Neural cell (in vitro differentiated cells): ENCODE measurements around the gene NXPH3. TPM values are rescaled to one million over a fixed set of nuclear protein-coding genes. Genes with fewer than 3 reads are reported as not detected.

Experiments used
- H2AFZ ChIP-seq: fragments of 200-600, 300-800 bp; sonication (generic), shearing (Covaris generic); 2 replicates; pipeline ENCODE4 v1.6.0; 2014; ENCODE audit warnings: low read depth, mild to moderate bottlenecking, antibody characterized with exemption, low read length, moderate library complexity
- H3F3A ChIP-seq: fragments of 200-600 bp; shearing (Covaris generic); 2 replicates; pipeline ENCODE4 v1.6.1; 2016; ENCODE audit warnings: mild to moderate bottlenecking, moderate library complexity, mixed read lengths, antibody characterized with exemption, low read length; ENCODE audit not compliant: insufficient read depth, poor library complexity, severe bottlenecking
- H3K27ac ChIP-seq: fragments of 200-600, 300-800 bp; sonication (generic), shearing (Covaris generic); 2 replicates; pipeline ENCODE4 v1.5.1; 2014; ENCODE audit warnings: mild to moderate bottlenecking, low read length, moderate library complexity
- H3K27me3 ChIP-seq: fragments of 300-800, 200-600 bp; sonication (generic), shearing (Covaris generic); 2 replicates; pipeline ENCODE4 v1.6.0; 2014; ENCODE audit warnings: mild to moderate bottlenecking, low read depth, low read length, moderate library complexity; ENCODE audit not compliant: insufficient read depth
- H3K36me3 ChIP-seq: fragments of 300-800, 200-600 bp; sonication (generic), shearing (Covaris generic); 2 replicates; pipeline ENCODE4 v1.5.1; 2014; ENCODE audit warnings: mild to moderate bottlenecking, antibody characterized with exemption, low read length, moderate library complexity; ENCODE audit not compliant: insufficient read depth
- H3K4me2 ChIP-seq: fragments of 300-800, 200-600 bp; sonication (generic), shearing (Covaris generic); 2 replicates; pipeline ENCODE4 v1.6.0; 2014; ENCODE audit warnings: mild to moderate bottlenecking, low read length
- H3K4me3 ChIP-seq: fragments of 300-800, 200-600 bp; sonication (generic), shearing (Covaris generic); 2 replicates; pipeline ENCODE4 v1.5.1; 2014; ENCODE audit warnings: mild to moderate bottlenecking, low read length, moderate library complexity
- H3K79me2 ChIP-seq: fragments of 200-600 bp; shearing (Covaris generic); replicated peaks from 2 replicates; pipeline ENCODE4 v1.6.0; 2014; ENCODE audit warnings: mild to moderate bottlenecking, low read length, moderate library complexity; ENCODE audit not compliant: insufficient read depth
- H3K9ac ChIP-seq: fragments of 300-800, 200-600 bp; sonication (generic), shearing (Covaris generic); 2 replicates; pipeline ENCODE4 v1.6.1; 2016; ENCODE audit warnings: mild to moderate bottlenecking, low read length, mixed read lengths
- H3K9me2 ChIP-seq: fragments of 200-600 bp; shearing (Covaris generic); 2 replicates; pipeline ENCODE4 v1.6.1; 2016; ENCODE audit warnings: mild to moderate bottlenecking, low read length, mixed read lengths; ENCODE audit not compliant: insufficient read depth
- H3K9me3 ChIP-seq: fragments of 200-600, 300-800 bp; sonication (generic), shearing (Covaris generic); 2 replicates; pipeline ENCODE4 v1.6.1; 2016; ENCODE audit warnings: mild to moderate bottlenecking, mixed run types, low read length, moderate library complexity, mixed read lengths
- H4K20me1 ChIP-seq: fragments of 200-600 bp; shearing (Covaris generic); 2 replicates; pipeline ENCODE4 v1.6.1; 2016; ENCODE audit warnings: mild to moderate bottlenecking, mixed run types; ENCODE audit not compliant: insufficient read depth
- EP300 ChIP-seq: fragments of 450-650 bp; conservative IDR thresholded peaks from 2 replicates; pipeline ENCODE4 v1.6.1; 2014; ENCODE audit warnings: antibody characterized with exemption, mild to moderate bottlenecking, moderate library complexity; ENCODE audit not compliant: poor library complexity, severe bottlenecking
- EZH2 ChIP-seq: fragments of 200-600, 300-800 bp; shearing (Covaris generic), sonication (generic); IDR thresholded peaks from 2 replicates; pipeline ENCODE4 v1.6.1; 2014; ENCODE audit warnings: antibody characterized with exemption, low read length, borderline replicate concordance, mild to moderate bottlenecking; ENCODE audit not compliant: insufficient read depth, poor library complexity, severe bottlenecking
- MXI1 ChIP-seq: fragments of 450-650 bp; conservative IDR thresholded peaks from 2 replicates; pipeline ENCODE4 v1.6.1; 2014; ENCODE audit warnings: antibody characterized with exemption, mild to moderate bottlenecking; ENCODE audit not compliant: poor library complexity, severe bottlenecking
- POLR2AphosphoS5 ChIP-seq: IDR thresholded peaks from 2 replicates; pipeline ENCODE4 v1.6.1; 2012
- RAD21 ChIP-seq: fragments of 450-650 bp; conservative IDR thresholded peaks from 2 replicates; pipeline ENCODE4 v1.6.1; 2014; ENCODE audit warnings: antibody characterized with exemption, mild to moderate bottlenecking, moderate library complexity
- REST ChIP-seq: IDR thresholded peaks from 2 replicates; pipeline ENCODE4 v1.6.1; 2012; ENCODE audit warnings: borderline replicate concordance
- SMC3 ChIP-seq: fragments of 450-650 bp; conservative IDR thresholded peaks from 2 replicates; pipeline ENCODE4 v1.6.1; 2014; ENCODE audit warnings: antibody characterized with exemption, mild to moderate bottlenecking, moderate library complexity; ENCODE audit not compliant: poor library complexity
- TAF1 ChIP-seq: IDR thresholded peaks from 2 replicates; pipeline ENCODE4 v1.6.1; 2012; ENCODE audit warnings: low read depth
- polyA minus RNA-seq: library from RNA; depleted of rRNA, polyadenylated mRNA; stranded (reverse); fragments of >200 nt; gene quantifications from 2 replicates; pipeline ENCODE4 v1.2.3, GENCODE V29; 2014
- polyA plus RNA-seq: library from polyadenylated mRNA; depleted of rRNA; stranded (reverse); fragments of >200 nt; gene quantifications from 2 replicates; pipeline ENCODE4 v1.2.3, GENCODE V29; 2014
- TF ChIP-seq, protein P1 (sequence below): fragments of 450-650 bp; IDR thresholded peaks from 2 replicates; pipeline ENCODE4 v1.5.1; 2014; ENCODE audit warnings: antibody characterized with exemption, mild to moderate bottlenecking, moderate library complexity; ENCODE audit not compliant: poor library complexity, severe bottlenecking

The NXPH3 gene
- polyA plus RNA-seq (2.4 TPM in 2 replicates), polyA minus RNA-seq (0.49 and 1.2 TPM in 2 replicates)

DNA sequence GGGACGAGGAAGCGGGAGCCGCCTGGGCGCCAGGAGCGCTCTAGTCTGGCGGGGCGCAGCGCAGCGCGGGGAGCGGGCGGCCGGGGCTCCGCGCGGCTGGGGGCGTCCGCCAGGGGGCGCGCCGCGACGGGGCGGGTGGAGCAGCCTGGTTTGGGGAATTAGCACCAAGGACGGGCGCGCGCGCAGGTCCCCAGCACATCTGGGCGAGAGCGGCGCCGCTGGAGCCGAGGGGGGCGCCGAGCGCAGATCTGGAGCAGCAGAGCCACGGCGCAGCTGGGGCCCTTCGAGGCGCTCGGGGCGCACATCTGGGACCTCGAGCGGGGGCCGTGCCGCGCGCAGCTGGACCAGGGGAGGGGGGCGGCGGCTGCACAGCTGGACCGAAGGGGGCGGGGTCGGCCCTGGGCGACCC, at the start of gene NXPH3:
Gene NXPH3 (plus strand): TSS at position 193 of the 409 bp plus-strand sequence. CDS start 349 bp downstream, outside the sequence.
- no peaks in the 10 kb centered on the region for H3K9me3 ChIP-seq
- no peaks in the 10 kb centered on the region for H3K9me2 ChIP-seq
- no peaks in the 10 kb centered on the region for H3K36me3 ChIP-seq
- H3K79me2 ChIP-seq, result no peaks in the 10 kb centered on the region
- peak within 1 kb of the TSS; percentile 27 for H3K4me2 ChIP-seq
- H3K27ac ChIP-seq, result no peak within 1 kb of the TSS
- H3K27me3 ChIP-seq, result peaks cover 50% of the 10 kb centered on the region
- H3K4me3 ChIP-seq, result peak within 1 kb of the TSS; percentile 80
- H3F3A ChIP-seq, result no peaks in the 10 kb centered on the region
- peak within 1 kb of the TSS; percentile 6 for H2AFZ ChIP-seq
- peak; percentile 39 for TF ChIP-seq RAD21
- TF ChIP-seq POLR2AphosphoS5, result no peak
- TF ChIP-seq SMC3, result peak; percentile 44
- TF ChIP-seq MXI1, result no peak
- TF ChIP-seq TAF1, result no peak
- no peak for TF ChIP-seq REST
- TF ChIP-seq EZH2, result no peak
- TF ChIP-seq, protein P1, sequence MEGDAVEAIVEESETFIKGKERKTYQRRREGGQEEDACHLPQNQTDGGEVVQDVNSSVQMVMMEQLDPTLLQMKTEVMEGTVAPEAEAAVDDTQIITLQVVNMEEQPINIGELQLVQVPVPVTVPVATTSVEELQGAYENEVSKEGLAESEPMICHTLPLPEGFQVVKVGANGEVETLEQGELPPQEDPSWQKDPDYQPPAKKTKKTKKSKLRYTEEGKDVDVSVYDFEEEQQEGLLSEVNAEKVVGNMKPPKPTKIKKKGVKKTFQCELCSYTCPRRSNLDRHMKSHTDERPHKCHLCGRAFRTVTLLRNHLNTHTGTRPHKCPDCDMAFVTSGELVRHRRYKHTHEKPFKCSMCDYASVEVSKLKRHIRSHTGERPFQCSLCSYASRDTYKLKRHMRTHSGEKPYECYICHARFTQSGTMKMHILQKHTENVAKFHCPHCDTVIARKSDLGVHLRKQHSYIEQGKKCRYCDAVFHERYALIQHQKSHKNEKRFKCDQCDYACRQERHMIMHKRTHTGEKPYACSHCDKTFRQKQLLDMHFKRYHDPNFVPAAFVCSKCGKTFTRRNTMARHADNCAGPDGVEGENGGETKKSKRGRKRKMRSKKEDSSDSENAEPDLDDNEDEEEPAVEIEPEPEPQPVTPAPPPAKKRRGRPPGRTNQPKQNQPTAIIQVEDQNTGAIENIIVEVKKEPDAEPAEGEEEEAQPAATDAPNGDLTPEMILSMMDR, result peak; percentile 77
- TF ChIP-seq EP300, result no peak
- H4K20me1 ChIP-seq, result no peaks in the 10 kb centered on the region
- peak within 1 kb of the TSS; percentile 56 for H3K9ac ChIP-seq

DNA sequence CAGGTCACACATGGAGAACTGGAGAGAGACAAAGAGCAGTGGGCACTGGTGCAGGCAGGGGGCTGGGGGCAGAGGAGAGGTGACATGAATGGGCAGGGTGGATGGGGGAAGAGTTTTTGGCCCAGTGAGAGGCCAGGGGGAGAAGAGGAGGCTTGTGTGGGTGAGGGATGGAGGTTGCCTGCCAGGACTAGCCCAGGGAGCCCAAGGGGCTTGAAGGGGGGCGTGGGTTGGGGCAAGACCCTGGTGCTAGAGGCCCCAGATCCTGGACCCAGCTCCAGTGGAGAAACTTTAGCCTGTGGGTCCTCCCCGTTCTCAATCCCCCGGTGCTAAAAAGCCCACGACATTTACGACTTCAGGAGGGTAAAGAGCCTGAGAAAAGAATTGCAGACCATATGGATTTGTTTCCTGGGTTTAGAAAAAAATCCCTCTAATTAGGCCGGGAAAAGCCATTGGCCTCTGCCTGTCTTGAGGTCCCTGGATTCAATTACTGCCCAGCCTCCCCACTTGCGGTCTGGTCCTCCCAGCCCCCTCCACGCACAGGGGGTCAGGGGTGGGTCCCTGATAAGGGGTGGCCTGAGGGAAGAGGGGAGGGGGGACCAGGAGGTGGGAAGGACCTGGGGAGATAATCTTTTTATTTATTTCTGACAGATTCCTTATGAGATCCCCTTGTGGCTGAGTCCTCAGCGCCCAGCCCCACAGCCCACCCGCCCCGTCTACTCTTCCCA, 47.6 kb upstream of the NXPH3 start:
- Histone ChIP-seq H3K9me3 (no peaks in the 10 kb centered on the region), H3K9me2 (no peaks in the 10 kb centered on the region), H3F3A (no peaks in the 10 kb centered on the region), H3K27ac (no peak overlapping the region), H2AFZ (no peak overlapping the region), H3K9ac (no peak overlapping the region), H3K36me3 (no peaks in the 10 kb centered on the region), H3K27me3 (no peaks in the 10 kb centered on the region), H3K4me2 (no peak overlapping the region), H3K79me2 (no peaks in the 10 kb centered on the region), H3K4me3 (no peak overlapping the region), H4K20me1 (no peaks in the 10 kb centered on the region)
- TF ChIP-seq EP300, result no peak
- TF ChIP-seq RAD21, result no peak
- TF ChIP-seq, protein P1, result no peak
- TF ChIP-seq POLR2AphosphoS5, result no peak
- TF ChIP-seq TAF1, result no peak
- no peak for TF ChIP-seq MXI1
- TF ChIP-seq REST, result no peak
- TF ChIP-seq EZH2, result no peak
- no peak for TF ChIP-seq SMC3
